Caco-2 (cell line): ENCODE results near the gene FGF2. TPM values are rescaled to one million over a fixed set of nuclear protein-coding genes. Genes with fewer than 3 reads are reported as not detected.

Source experiments
- BruUV-seq: library from RNA; stranded (reverse); fragments of 400-500 nt; replicated peaks from 2 replicates; lab custom pipeline; 2021; lab: Mats Ljungman, UMichigan
- CTCF ChIA-PET: fragments of 300-600 bp; sonication (Branson Sonifier 250); formaldehyde crosslinking; loops from one replicate; lab custom pipeline; 2022; ENCODE audit warnings: antibody characterized with exemption; lab: Charles Lee
- POLR2A ChIA-PET: fragments of 300-600 bp; sonication (Branson Sonifier 250); formaldehyde crosslinking; loops from one replicate; lab custom pipeline; 2022; ENCODE audit warnings: antibody characterized with exemption; lab: Charles Lee
- DNase-seq, 2 experiments: peaks; one replicate each; pipeline versions ENCODE4 v3.0.0 to v3.0.0-alpha.2; 2020 to 2022
- H3K27me3 ChIP-seq: replicated peaks from 2 replicates; pipeline ENCODE4 v1.6.0; 2011; ENCODE audit warnings: low read length; ENCODE audit not compliant: control insufficient read depth, insufficient read depth
- H3K36me3 ChIP-seq: 2 replicates; pipeline ENCODE4 v1.5.1; 2011; ENCODE audit warnings: low read length; ENCODE audit not compliant: control insufficient read depth, insufficient read depth
- H3K4me1 ChIP-seq: fragments of 250-450 bp; sonication (Bioruptor Pico); 2 replicates; pipeline ENCODE4 v1.5.1; 2020; ENCODE audit warnings: mild to moderate bottlenecking
- H3K4me3 ChIP-seq: 2 replicates; pipeline ENCODE4 v1.5.1; 2011; ENCODE audit warnings: low read depth, mild to moderate bottlenecking, control low read depth, low read length
- H3K9me3 ChIP-seq: fragments of 250-450 bp; sonication (Bioruptor Pico); 2 replicates; pipeline ENCODE4 v1.5.1; 2020; ENCODE audit warnings: mild to moderate bottlenecking, moderate library complexity
- H3K27ac Mint-ChIP-seq: one replicate; pipeline ENCODE4 v1.8.0; 2022; ENCODE audit warnings: mixed read lengths; ENCODE audit not compliant: unreplicated experiment
- H3K27me3 Mint-ChIP-seq: one replicate; pipeline ENCODE4 v1.8.0; 2022; ENCODE audit warnings: mixed read lengths; ENCODE audit not compliant: insufficient read depth, unreplicated experiment
- H3K36me3 Mint-ChIP-seq: one replicate; pipeline ENCODE4 v1.8.0; 2022; ENCODE audit warnings: mild to moderate bottlenecking, mixed read lengths; ENCODE audit not compliant: insufficient read depth, unreplicated experiment
- H3K4me1 Mint-ChIP-seq: one replicate; pipeline ENCODE4 v1.8.0; 2022; ENCODE audit warnings: low read depth, mixed read lengths; ENCODE audit not compliant: unreplicated experiment
- H3K4me3 Mint-ChIP-seq: one replicate; pipeline ENCODE4 v1.8.0; 2022; ENCODE audit warnings: mild to moderate bottlenecking, moderate library complexity, mixed read lengths; ENCODE audit not compliant: unreplicated experiment
- H3K9me3 Mint-ChIP-seq: one replicate; pipeline ENCODE4 v1.8.0; 2022; ENCODE audit warnings: mixed read lengths; ENCODE audit not compliant: unreplicated experiment
- CTCF ChIP-seq, 2 experiments: fragments of 200-600 bp in 1 of 2; IDR thresholded peaks; 1 replicate in 1 of 2; 2 replicates in 1 of 2; pipeline versions ENCODE4 v1.5.1 to v1.8.0; 2011 to 2022; ENCODE audit warnings: antibody characterized with exemption in 1 of 2, control low read depth in 1 of 2, inconsistent platforms in 1 of 2, low read depth in 1 of 2, low read length in 1 of 2, mild to moderate bottlenecking in 1 of 2, moderate library complexity in 1 of 2; ENCODE audit not compliant: insufficient read depth in 1 of 2, severe bottlenecking in 1 of 2, unreplicated experiment in 1 of 2
- intact Hi-C: fragments of 100-400 bp; cut with micrococcal nuclease; formaldehyde crosslinking; loops from one replicate; pipeline ENCODE4 v1.10.0; 2022; ENCODE audit not compliant: unreplicated experiment
- total RNA-seq: library from RNA; stranded (reverse); gene quantifications from 2 replicates; pipeline ENCODE4 v1.2.3, GENCODE V29; 2022

The FGF2 gene
- total RNA-seq, 1 experiment from 2014 or later, result 0.20 TPM

- peak overlapping the region; percentile 77 for H3K4me3 Mint-ChIP-seq
- H3K4me1 Mint-ChIP-seq, result no peaks in the 10 kb centered on the region
- Histone ChIP-seq H3K9me3 (no peaks in the 10 kb centered on the region), H3K36me3 (no peaks in the 10 kb centered on the region), H3K4me3 (peak overlapping the region; percentile 45), H3K4me1 (no peaks in the 10 kb centered on the region), H3K27me3 (no peaks in the 10 kb centered on the region)
- ChIA-PET POLR2A (interaction anchor here (0.8 kb wide), 1 partner anchor 95 kb away, joined by 3 read pairs; the partner anchor contains the start of gene BBS12), CTCF (interaction anchor here (0.7 to 1.0 kb wide), 2 partner anchors 94 to 95 kb away, joined by 3 read pairs; partner anchors contain the start of gene BBS12)
- DNase-seq, result peak in 1 of 2 experiments; percentile 45
- peaks cover 5% of the 10 kb centered on the region for H3K27me3 Mint-ChIP-seq
- no peak for TF ChIP-seq CTCF (IDR thresholded peaks at IDR 0.05; ENCODE audit: insufficient read depth in 1 of 2, low read depth in 1 of 2, low read length in 1 of 2, severe bottlenecking in 1 of 2, unreplicated experiment in 1 of 2)
- BruUV-seq, result no TSS peak
- peak overlapping the region; percentile 36 for H3K27ac Mint-ChIP-seq
- intact Hi-C loops, result loop anchor here (5.0 kb wide), 1 partner anchor 95 kb away; the partner anchor contains the start of gene NUDT6
- H3K9me3 Mint-ChIP-seq, result no peaks in the 10 kb centered on the region
- H3K36me3 Mint-ChIP-seq, result no peaks in the 10 kb centered on the region
Observed at GRCh38 chr4:122827258-122827878, 737 bp downstream of the FGF2 start.

- Mint-ChIP-seq H3K4me3 (peak overlapping the region; percentile 77), H3K27ac (peak overlapping the region; percentile 36), H3K27me3 (peaks cover 5% of the 10 kb centered on the region), H3K4me1 (no peaks in the 10 kb centered on the region), H3K36me3 (no peaks in the 10 kb centered on the region), H3K9me3 (no peaks in the 10 kb centered on the region)
- Histone ChIP-seq H3K9me3 (no peaks in the 10 kb centered on the region), H3K27me3 (no peaks in the 10 kb centered on the region), H3K4me1 (no peaks in the 10 kb centered on the region), H3K4me3 (peak overlapping the region; percentile 45), H3K36me3 (no peaks in the 10 kb centered on the region)
- peak in 1 of 2 experiments; percentile 11 for TF ChIP-seq CTCF (IDR thresholded peaks at IDR 0.05; ENCODE audit: insufficient read depth in 1 of 2, low read depth in 1 of 2, low read length in 1 of 2, severe bottlenecking in 1 of 2, unreplicated experiment in 1 of 2)
- ChIA-PET CTCF (interaction anchor here (0.7 to 1.0 kb wide), 2 partner anchors 93 to 96 kb away, joined by 3 read pairs; partner anchors contain the start of gene BBS12), POLR2A (interaction anchor here (0.8 kb wide), 1 partner anchor 95 kb away, joined by 3 read pairs; the partner anchor contains the start of gene BBS12)
- peak in 1 of 2 experiments; percentile 39 for DNase-seq
- intact Hi-C loops, result loop anchor here (5.0 kb wide), 1 partner anchor 94 kb away; the partner anchor contains the start of gene NUDT6
- BruUV-seq, result no TSS peak
Observed at GRCh38 chr4:122827879-122828601, 1.4 kb downstream of the FGF2 start.

GRCh38 chr4:122830426-122831095 is 3.9 kb downstream of the FGF2 start:
- ChIA-PET POLR2A (no interaction called here), CTCF (no interaction called here)
- no peaks in the 10 kb centered on the region for H3K36me3 Mint-ChIP-seq
- H3K27me3 Mint-ChIP-seq, result peaks cover 5% of the 10 kb centered on the region
- Histone ChIP-seq H3K9me3 (no peaks in the 10 kb centered on the region), H3K4me3 (no peak overlapping the region), H3K36me3 (no peaks in the 10 kb centered on the region), H3K4me1 (no peaks in the 10 kb centered on the region), H3K27me3 (no peaks in the 10 kb centered on the region)
- intact Hi-C loops, result no loop called here
- no peak overlapping the region for H3K4me3 Mint-ChIP-seq
- H3K9me3 Mint-ChIP-seq, result no peaks in the 10 kb centered on the region
- no peak for TF ChIP-seq CTCF (IDR thresholded peaks at IDR 0.05; ENCODE audit: insufficient read depth in 1 of 2, low read depth in 1 of 2, low read length in 1 of 2, severe bottlenecking in 1 of 2, unreplicated experiment in 1 of 2)
- no TSS peak for BruUV-seq
- no peak overlapping the region for H3K27ac Mint-ChIP-seq
- DNase-seq, result no peak
- H3K4me1 Mint-ChIP-seq, result no peaks in the 10 kb centered on the region
